BLaER1 treated with 17β-estradiol and CSF1 and Interleukin-3, amounts not matched to agents 10 nM and 100 nM (cell line): ENCODE results near the gene EWSR1.
A peak's percentile ranks its signal among the peaks of the same experiment; 100 is the strongest.

Experiments
- H3K27ac ChIP-seq, 11 experiments: shearing (Covaris generic); formaldehyde crosslinking; 2 replicates each; pipeline ENCODE4 v1.8.1; 2022
- H3K27me3 ChIP-seq, 11 experiments: shearing (Covaris generic); formaldehyde crosslinking; 2 replicates each; pipeline ENCODE4 v1.8.1; 2022
- H3K36me3 ChIP-seq, 11 experiments: shearing (Covaris generic); formaldehyde crosslinking; 2 replicates each; pipeline ENCODE4 v1.8.1; 2022
- H3K4me1 ChIP-seq, 10 experiments: shearing (Covaris generic); formaldehyde crosslinking; 2 replicates each; pipeline ENCODE4 v1.8.1; 2022
- H3K4me2 ChIP-seq, 11 experiments: shearing (Covaris generic); formaldehyde crosslinking; 2 replicates each; pipeline ENCODE4 v1.8.1; 2022
- H3K4me3 ChIP-seq, 10 experiments: shearing (Covaris generic); formaldehyde crosslinking; 2 replicates each; pipeline ENCODE4 v1.8.1; 2022
- H3K9ac ChIP-seq, 11 experiments: shearing (Covaris generic); formaldehyde crosslinking; 2 replicates each; pipeline ENCODE4 v1.8.1; 2022
- H3K9me3 ChIP-seq, 11 experiments: shearing (Covaris generic); formaldehyde crosslinking; replicated peaks in 1 of 11; 2 replicates each; pipeline ENCODE4 v1.8.1; 2022
- H4K20me1 ChIP-seq, 11 experiments: shearing (Covaris generic); formaldehyde crosslinking; 2 replicates each; pipeline ENCODE4 v1.8.1; 2022
- Cebpa-rat ChIP-seq, 11 experiments: shearing (Covaris generic); IDR thresholded peaks; 2 replicates each; pipeline ENCODE4 v1.8.1; 2022

EWSR1 gene

GRCh38 chr22:29255064-29255621, 12.9 kb upstream of the EWSR1 start:
- peaks cover 0 to 13% (median 5%) of the 10 kb centered on the region in 11 experiments; a peak in 8 of 22 replicates for H3K36me3 ChIP-seq
- H4K20me1 ChIP-seq: peaks cover 0 to 25% (median 7%) of the 10 kb centered on the region in 11 experiments; a peak in 11 of 22 replicates
- H3K9me3 ChIP-seq: no peaks in the 10 kb centered on the region
- no peaks in the 10 kb centered on the region for H3K27me3 ChIP-seq
- no peak overlapping the region for H3K4me3 ChIP-seq
- peaks cover 0 to 11% (median 6%) of the 10 kb centered on the region in 10 experiments; a peak in 9 of 20 replicates for H3K4me1 ChIP-seq
- H3K27ac ChIP-seq: no peak overlapping the region
- H3K9ac ChIP-seq: no peak overlapping the region
- TF ChIP-seq Cebpa-rat (IDR thresholded peaks at IDR 0.05): no peak
- H3K4me2 ChIP-seq: no peak overlapping the region

DNA sequence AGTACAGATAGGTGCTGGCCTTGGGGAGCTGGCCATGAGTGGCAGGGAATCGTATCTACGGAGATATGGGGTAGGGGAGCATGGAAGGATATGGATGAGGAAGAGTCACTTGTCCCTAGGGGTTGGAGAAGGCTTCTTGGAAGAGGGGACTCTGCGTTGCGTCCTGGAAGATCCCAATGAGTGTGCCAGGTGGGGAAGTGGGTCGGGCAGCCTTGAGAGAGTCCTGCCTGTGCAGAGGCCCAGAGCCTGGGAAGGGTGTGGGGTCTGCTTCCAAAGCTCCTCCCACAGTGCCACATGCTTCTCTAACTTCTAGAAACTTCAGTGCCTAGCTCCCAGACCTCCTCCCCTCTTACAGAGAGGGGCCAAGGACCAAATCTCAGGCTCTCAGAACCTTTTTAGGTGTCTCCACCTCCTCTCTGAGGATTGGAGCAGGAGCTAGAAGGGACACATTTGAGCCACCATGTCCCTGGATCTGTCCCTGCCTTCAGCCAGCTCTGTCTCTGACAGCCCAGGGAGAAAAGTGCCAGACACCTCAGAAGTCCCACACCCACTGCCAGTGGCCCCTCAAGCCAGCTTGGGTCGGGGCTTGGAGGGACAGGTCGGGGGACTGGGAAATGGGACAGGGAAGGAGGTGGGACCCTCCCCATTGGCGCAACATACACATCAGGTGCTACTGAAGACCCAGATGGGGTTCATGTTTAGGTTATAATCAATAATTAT, 11.3 kb upstream of the EWSR1 start:
- Histone ChIP-seq H4K20me1 (peaks cover 0 to 42% (median 20%) of the 10 kb centered on the region in 11 experiments; a peak in 14 of 22 replicates), H3K27ac (no peak overlapping the region), H3K4me1 (peaks cover 0 to 17% (median 6%) of the 10 kb centered on the region in 10 experiments; a peak in 9 of 20 replicates), H3K9ac (no peak overlapping the region), H3K4me3 (no peak overlapping the region), H3K36me3 (peaks cover 0 to 20% (median 8%) of the 10 kb centered on the region in 11 experiments; a peak in 10 of 22 replicates), H3K9me3 (no peaks in the 10 kb centered on the region), H3K27me3 (no peaks in the 10 kb centered on the region), H3K4me2 (no peak overlapping the region)
- no peak for TF ChIP-seq Cebpa-rat (IDR thresholded peaks at IDR 0.05)

- Histone ChIP-seq H3K27me3 (no peaks in the 10 kb centered on the region), H3K9ac (no peak overlapping the region), H3K27ac (no peak overlapping the region), H3K36me3 (peaks cover 0 to 20% (median 8%) of the 10 kb centered on the region in 11 experiments; a peak in 10 of 22 replicates), H3K4me1 (peaks cover 0 to 19% (median 8%) of the 10 kb centered on the region in 10 experiments; a peak in 13 of 20 replicates), H3K4me2 (no peak overlapping the region), H3K4me3 (no peak overlapping the region), H4K20me1 (peaks cover 0 to 43% (median 23%) of the 10 kb centered on the region in 11 experiments; a peak in 15 of 22 replicates), H3K9me3 (no peaks in the 10 kb centered on the region)
- TF ChIP-seq Cebpa-rat (IDR thresholded peaks at IDR 0.05): no peak
These were observed 10.3 kb upstream of the EWSR1 start for GRCh38 chr22:29257751-29258181.

DNA sequence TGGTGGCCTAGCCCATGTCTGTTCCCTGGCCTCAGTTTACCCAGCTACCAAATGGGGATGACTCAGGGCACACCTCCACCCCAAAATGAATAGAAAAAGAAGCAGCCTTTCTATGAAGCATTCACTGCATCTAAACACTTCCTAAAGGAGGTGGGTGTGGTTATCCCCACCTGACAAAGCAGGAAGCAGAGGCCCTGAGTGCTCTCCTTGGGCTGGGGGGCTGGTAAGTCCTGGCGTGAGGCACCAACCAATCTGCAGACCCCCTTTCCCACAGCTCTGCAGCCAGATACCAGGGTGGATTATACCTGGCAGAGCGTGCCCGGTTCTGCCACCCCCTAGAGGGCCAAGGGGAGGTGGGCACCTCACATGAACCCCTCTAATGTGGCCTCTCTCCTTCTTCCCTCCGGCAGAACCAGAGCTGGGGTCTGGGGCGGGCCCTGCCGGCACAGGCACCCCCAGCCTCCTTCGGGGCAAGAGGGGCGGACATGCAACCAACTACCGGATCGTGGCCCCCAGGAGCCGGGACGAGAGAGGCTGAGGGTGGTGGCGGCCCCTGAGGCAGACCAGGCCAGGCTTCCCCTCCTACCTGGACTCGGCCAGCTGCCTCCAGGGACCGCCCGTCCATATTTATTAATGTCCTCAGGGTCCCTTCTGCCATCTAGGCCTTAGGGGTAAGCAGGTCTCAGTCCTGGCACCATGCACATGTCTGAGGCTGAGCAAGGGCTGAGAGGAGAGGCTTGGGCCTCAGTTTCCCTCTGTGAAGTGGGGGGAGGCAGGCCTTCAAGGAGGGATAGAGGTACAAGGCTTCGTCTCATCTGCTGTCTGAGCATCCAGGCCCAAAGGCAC, 9.4 kb upstream of the EWSR1 start:
- peaks cover 0 to 21% (median 8%) of the 10 kb centered on the region in 11 experiments; a peak in 11 of 22 replicates for H3K36me3 ChIP-seq
- H3K27me3 ChIP-seq: no peaks in the 10 kb centered on the region
- no peak overlapping the region for H3K4me2 ChIP-seq
- peaks cover 0 to 45% (median 31%) of the 10 kb centered on the region in 11 experiments; a peak in 19 of 22 replicates for H4K20me1 ChIP-seq
- H3K4me1 ChIP-seq: peaks cover 2 to 28% (median 16%) of the 10 kb centered on the region in 10 experiments
- TF ChIP-seq Cebpa-rat (IDR thresholded peaks at IDR 0.05): no peak
- no peak overlapping the region for H3K4me3 ChIP-seq
- no peak overlapping the region for H3K27ac ChIP-seq
- H3K9me3 ChIP-seq: no peaks in the 10 kb centered on the region
- H3K9ac ChIP-seq: no peak overlapping the region

GRCh38 chr22:29259253-29259899, 8.7 kb upstream of the EWSR1 start:
- H4K20me1 ChIP-seq: peaks cover 0 to 53% (median 37%) of the 10 kb centered on the region in 11 experiments; a peak in 19 of 22 replicates
- H3K36me3 ChIP-seq: peaks cover 4 to 29% (median 14%) of the 10 kb centered on the region in 11 experiments; a peak in 20 of 22 replicates
- peaks cover 10 to 31% (median 23%) of the 10 kb centered on the region in 10 experiments for H3K4me1 ChIP-seq
- H3K4me2 ChIP-seq: no peak overlapping the region
- no peaks in the 10 kb centered on the region for H3K9me3 ChIP-seq
- H3K27me3 ChIP-seq: no peaks in the 10 kb centered on the region
- H3K27ac ChIP-seq: no peak overlapping the region
- no peak overlapping the region for H3K4me3 ChIP-seq
- no peak for TF ChIP-seq Cebpa-rat (IDR thresholded peaks at IDR 0.05)
- H3K9ac ChIP-seq: no peak overlapping the region

DNA sequence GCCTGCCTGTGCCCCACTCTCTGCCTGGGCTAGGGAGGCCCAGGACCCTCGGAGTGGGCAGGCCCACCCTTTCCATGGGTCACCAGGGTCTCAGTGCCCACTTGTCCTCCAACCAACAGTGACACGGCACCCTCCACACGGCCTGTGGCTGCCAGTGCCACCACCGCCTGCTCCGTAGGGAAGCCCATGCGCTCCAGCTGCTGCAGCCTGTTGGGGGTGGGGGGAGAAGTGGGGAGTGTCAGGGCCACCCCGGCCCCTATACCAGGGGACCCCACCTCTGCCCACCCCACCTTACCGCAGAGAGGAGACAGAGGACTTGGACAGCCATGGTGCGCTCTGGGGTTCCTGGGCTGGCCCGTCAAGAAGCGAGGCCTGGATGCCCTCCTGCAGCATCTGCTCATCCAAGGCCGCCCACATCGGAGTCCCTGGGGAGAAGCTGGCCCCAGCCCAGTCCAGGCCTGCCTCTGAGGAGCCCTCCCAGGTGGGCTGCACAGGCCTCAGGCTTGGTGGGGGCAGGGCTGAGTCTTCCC, 8.0 kb upstream of the EWSR1 start:
- no peak overlapping the region for H3K9ac ChIP-seq
- H3K27me3 ChIP-seq: no peaks in the 10 kb centered on the region
- peaks cover 0 to 54% (median 37%) of the 10 kb centered on the region in 11 experiments; a peak in 19 of 22 replicates for H4K20me1 ChIP-seq
- no peaks in the 10 kb centered on the region for H3K9me3 ChIP-seq
- peaks cover 9 to 34% (median 19%) of the 10 kb centered on the region in 11 experiments; a peak in 21 of 22 replicates for H3K36me3 ChIP-seq
- no peak overlapping the region for H3K4me3 ChIP-seq
- H3K4me1 ChIP-seq: peaks cover 12 to 32% (median 24%) of the 10 kb centered on the region in 10 experiments
- no peak overlapping the region for H3K27ac ChIP-seq
- no peak for TF ChIP-seq Cebpa-rat (IDR thresholded peaks at IDR 0.05)
- H3K4me2 ChIP-seq: peak overlapping the region in 1 of 11 experiments; percentile 20; a peak in 1 of 22 replicates

- H4K20me1 ChIP-seq: peaks cover 0 to 54% (median 39%) of the 10 kb centered on the region in 11 experiments; a peak in 19 of 22 replicates
- no peaks in the 10 kb centered on the region for H3K9me3 ChIP-seq
- peaks cover 15 to 40% (median 26%) of the 10 kb centered on the region in 11 experiments; a peak in 21 of 22 replicates for H3K36me3 ChIP-seq
- H3K27ac ChIP-seq: no peak overlapping the region
- no peaks in the 10 kb centered on the region for H3K27me3 ChIP-seq
- H3K4me1 ChIP-seq: peaks cover 12 to 39% (median 30%) of the 10 kb centered on the region in 10 experiments
- H3K4me3 ChIP-seq: no peak overlapping the region
- no peak for TF ChIP-seq Cebpa-rat (IDR thresholded peaks at IDR 0.05)
- H3K4me2 ChIP-seq: peak overlapping the region in 1 of 11 experiments; percentile 20; a peak in 1 of 22 replicates
- no peak overlapping the region for H3K9ac ChIP-seq
These were observed 7.3 kb upstream of the EWSR1 start for GRCh38 chr22:29260601-29261315.
